GM19324 (cell line): ENCODE measurements around the gene INPP4B.

Experiments used
- ATAC-seq: cut with Tn5 transposase; IDR thresholded peaks from one replicate; pipeline ENCODE4 v1.9.1; 2021; ENCODE audit warnings: mild to moderate bottlenecking, moderate library complexity; ENCODE audit not compliant: unreplicated experiment, low FRiP score

INPP4B gene

DNA sequence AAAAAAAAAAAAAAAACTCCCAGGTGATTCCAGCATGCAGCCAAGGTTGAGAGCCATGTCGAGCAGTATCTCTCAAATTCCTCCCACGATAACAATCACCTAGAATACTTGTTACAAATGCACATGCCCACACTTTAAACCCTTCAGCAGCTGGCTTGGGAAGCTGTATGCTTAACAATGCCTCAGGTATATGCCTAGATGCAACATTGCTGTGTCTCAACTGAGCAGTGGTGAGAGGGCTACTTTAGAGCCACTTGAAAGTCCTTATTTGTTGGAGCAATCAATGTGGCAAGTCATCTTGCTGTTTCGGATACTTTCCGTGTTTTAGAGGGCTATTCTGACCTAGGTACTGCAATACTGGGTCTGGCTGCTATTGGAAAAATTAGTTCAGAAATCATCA is 487.4 kb downstream of the INPP4B start:
- no peak for ATAC-seq

DNA sequence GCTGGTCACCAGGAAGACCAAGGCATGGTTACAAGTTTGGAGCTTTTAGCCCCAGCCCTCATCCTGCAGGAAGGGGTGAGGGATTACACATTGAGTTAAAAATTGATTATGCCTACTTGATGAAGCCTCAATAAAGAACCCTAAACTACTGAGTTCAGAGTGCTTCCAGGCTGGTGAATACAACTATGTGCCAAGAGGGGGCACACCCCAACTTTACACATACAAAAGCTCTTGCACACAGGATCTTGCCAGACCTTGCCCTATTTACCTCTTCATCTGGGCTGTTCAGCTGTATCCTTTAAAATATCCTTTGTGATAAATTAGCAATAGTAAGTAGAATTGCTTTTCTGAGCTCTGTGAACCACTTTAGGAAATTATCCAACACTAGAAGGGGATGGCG is 489.3 kb downstream of the INPP4B start:
- ATAC-seq = no peak

DNA sequence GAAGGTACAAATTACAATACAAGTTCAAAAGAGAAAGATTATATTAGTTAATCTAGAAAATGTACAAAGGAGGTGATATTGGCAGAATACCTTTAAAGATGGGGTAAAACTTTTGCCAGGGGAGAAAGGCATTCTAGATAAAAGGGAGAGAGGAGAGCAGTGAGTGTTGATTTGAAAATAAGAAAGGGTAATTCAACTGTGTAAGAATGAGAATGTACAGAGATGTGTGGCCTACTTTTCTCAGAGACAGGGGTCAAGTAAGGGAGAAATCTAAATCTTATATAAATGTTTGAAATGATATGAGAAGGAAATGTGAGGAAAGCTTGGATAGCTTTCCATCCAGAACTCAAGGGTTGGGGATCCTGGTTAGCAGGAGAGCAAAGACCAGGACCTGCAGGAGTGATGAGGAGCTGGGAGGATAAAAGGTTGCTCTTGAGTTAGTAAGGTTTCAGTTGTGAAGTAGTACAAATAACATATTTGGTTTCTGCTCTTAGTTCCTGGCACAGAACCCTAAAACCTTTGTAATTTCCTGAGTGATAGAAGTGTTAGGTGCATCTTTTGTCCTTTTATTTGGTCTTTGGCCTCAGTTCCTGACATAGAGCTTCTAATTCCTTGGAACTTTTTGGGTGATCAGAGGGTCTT is 489.9 kb downstream of the INPP4B start:
- no peak for ATAC-seq

DNA sequence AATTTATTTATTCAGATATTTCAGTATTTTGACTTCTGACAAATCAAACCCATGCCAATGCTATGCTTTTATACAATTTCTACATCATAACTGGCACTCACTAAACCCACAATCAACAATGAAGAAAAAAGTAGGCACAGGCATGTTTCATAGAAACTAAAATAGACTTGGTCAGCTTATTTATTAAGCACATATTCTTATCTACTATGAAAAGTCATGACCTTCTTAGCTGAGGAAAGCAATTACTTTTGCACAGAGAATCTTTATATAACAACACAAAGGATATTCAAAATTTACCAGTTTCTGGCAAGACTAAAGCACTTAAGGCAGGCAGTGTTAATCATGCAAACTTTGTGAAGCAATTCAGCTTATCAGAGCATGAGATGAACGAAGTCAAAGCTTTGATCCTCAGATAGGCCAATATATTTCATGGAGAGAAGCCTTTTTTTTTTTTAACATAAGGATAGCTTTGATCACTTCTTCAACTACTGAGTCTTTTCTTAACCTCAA is 490.6 kb downstream of the INPP4B start:
- ATAC-seq = no peak

DNA sequence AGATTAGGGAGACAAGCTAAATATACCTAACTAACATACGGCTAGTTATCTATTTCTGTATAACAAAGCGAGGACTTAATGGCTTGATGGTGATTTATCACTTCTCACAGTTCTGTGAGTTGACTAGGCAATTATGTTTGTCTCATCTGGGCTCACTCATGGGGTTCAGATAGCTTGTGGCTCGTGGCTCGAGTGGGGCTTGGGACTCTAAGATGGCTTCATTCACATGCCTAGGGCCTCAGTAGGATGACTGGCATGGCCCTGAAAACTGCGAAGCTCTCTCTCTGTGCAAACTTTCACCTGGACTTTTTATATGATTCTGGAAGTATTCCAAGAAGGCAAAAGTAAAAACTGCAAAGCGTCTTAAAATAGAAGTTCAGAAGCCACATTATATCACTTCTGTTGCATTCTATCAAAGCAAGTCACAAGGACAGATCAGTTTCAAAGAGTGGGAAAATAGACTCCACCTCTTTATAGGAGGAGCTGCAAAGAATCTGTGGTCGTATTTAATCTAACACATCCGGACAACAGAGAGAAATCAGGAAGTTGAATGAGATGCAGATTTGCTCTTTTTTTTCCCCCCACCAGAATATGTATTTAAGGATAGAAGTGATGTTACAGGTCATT is 491.2 kb downstream of the INPP4B start:
- no peak for ATAC-seq

- ATAC-seq = no peak
Measured at GRCh38 chr4:142354041-142354440, 492.1 kb downstream of the INPP4B start.

GRCh38 chr4:142353149-142353738 is 492.9 kb downstream of the INPP4B start:
- no peak for ATAC-seq

- no peak for ATAC-seq
Measured at GRCh38 chr4:142352712-142353111, 493.4 kb downstream of the INPP4B start.

DNA sequence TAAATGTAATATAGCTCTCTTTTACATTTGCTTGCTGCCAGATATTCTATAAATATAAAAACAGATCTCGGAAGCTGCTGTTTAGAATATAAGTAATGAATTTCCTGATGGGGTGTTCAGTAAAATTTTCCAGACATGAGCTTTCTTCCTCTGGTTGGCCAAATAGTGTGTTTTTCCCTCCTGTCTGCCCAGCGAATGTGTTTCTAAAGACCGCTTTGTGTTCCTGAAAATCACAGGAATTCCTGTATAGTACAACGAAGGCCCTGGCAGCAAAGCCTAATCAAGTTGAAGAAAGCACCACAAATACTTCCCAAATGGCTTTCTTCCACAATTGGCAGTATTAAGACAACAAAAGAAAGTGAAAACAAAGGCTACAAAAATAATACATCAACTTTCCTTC is 494.1 kb downstream of the INPP4B start:
- no peak for ATAC-seq

GRCh38 chr4:142350871-142351270 is 495.2 kb downstream of the INPP4B start:
- ATAC-seq = no peak

GRCh38 chr4:142348613-142349021 is 497.5 kb downstream of the INPP4B start:
- no peak for ATAC-seq

DNA sequence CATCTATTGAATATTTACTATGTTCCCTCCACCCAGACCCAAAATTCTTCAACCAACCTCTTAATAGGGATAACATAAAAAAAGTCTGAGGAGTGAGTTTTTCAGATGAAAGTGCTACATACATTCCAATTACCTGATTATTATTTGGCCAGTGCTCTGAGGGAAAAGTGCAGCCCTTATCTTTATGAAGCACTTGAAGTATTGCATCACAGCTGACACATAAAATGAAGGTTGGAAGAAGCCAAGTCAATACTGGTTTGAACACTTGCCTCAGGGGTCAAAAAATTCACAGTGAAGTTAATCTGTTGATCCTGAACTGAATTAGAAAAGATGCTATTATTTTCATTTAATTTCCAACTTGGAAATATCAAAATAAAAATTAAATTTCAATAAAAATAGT is 498.9 kb downstream of the INPP4B start:
- ATAC-seq = no peak

GRCh38 chr4:142345924-142346323 is 500.2 kb downstream of the INPP4B start:
- ATAC-seq = no peak

DNA sequence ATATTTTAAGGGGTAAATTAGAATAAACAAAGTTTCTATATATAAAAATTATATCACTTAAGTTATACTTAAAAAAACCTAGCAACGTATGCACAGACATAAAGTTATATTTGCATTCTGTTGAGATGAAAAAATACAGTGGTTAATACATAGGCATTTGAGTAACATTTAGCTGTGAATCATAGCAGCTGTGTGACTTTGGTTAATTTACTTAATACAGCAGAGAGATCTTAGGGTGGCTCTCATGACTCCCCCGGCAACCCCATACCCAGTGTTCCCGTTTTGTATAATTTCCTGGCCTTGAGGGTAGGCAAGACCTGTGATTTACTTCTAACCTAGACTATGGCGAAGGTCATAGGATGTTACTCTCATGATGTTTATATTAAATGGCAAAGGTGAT is 504.8 kb downstream of the INPP4B start:
- ATAC-seq = no peak

DNA sequence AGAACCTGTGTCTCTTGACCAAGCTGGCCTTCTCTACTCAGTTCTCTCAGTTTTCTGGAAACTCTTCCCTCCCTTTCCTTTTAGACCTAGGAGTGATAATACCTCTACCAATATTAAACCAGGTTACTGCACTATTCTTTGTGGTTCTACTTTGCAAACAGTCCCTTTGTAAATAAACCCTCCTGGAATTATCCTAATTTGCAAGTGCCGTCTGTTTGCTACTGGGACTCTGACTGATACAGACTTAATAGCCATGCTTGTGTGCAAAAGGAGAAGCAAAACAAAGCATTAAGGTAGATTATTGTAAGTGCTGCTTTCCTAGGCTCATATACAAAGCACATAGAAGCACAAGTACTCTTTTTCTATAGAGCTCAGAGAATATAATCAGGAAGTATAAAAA is 507.0 kb downstream of the INPP4B start:
- ATAC-seq = no peak

GRCh38 chr4:142336251-142336934 is 509.7 kb downstream of the INPP4B start:
- ATAC-seq = no peak

DNA sequence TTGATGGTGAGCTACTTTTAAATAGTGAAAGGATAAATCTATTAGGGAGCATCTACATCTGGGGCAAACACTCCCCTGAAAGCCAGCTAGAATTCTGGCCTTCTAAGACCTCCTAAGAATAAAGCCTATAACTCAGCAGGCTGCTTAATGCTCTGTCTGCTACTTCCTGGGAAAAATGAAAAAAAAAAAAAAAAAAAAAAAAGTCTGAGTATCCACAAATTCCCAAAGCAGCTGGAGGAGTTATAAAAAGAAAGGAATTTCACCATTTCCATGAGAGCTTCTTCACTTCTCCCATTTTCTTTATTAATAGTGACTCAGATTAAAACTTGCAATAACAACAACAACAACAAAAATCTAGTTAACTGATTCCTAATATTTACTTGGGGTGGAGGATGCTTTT is 511.2 kb downstream of the INPP4B start:
- ATAC-seq = no peak

DNA sequence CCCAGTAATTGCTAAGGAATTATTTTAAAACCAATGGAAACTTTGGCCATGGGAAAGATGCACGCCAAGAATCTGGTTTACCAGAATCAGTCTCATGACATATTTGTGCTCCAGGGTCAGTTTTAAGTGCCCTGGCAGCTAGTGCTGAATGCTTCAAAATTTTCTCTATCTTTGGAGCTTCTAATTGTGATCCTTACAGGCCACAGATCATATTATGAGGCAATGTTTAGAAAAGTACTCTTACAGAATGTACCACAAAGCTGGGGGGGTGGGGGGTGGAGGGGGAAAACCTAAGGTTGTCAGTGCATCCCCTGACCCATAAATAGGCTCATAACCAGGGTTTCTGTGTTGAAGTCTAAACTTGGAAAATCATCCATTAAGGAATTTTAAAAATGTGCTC is 514.5 kb downstream of the INPP4B start:
- no peak for ATAC-seq

DNA sequence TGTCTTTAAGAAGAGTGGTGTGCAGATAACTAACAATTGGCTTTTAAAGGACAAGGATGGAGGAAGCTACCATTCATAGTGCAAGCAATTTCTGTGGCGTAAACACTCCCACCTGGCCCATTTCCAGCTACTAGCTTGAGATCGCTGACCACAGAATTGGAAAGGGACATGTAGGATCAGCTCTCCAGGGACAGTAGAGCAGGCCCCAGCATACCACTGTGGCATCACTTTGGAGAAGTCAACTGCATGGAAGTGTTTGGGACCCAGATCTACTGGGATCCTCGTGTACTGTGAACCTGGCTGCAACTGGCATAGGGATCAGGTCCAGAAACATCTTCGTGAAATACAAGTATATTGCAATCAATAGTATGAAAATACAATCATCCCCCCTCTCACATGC is 515.0 kb downstream of the INPP4B start:
- ATAC-seq = no peak

- no peak for ATAC-seq
Measured at GRCh38 chr4:142330311-142330710, 515.8 kb downstream of the INPP4B start.

GRCh38 chr4:142329313-142329712 is 516.8 kb downstream of the INPP4B start:
- ATAC-seq = no peak
